ENCODE measurements around the gene HDGFL1.

DNA sequence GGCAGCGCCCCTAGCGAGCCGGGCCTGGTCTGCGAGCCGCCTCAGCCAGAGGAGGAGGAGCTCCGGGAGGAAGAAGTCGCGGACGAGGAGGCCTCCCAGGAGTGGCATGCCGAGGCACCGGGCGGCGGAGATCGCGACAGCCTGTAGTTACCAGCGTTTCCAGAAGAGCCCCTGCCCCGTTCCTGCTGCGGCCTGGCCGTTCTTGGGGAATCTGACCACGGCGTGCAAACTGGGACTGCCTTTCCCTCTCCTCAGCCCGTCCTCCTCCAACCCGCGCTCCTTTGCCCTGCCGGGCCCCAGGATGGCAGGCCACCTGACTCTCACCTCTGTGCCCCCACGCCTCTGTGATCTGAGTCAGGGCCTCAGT is 802 bp downstream of the HDGFL1 start:
- TF ChIP-seq, protein P1, sequence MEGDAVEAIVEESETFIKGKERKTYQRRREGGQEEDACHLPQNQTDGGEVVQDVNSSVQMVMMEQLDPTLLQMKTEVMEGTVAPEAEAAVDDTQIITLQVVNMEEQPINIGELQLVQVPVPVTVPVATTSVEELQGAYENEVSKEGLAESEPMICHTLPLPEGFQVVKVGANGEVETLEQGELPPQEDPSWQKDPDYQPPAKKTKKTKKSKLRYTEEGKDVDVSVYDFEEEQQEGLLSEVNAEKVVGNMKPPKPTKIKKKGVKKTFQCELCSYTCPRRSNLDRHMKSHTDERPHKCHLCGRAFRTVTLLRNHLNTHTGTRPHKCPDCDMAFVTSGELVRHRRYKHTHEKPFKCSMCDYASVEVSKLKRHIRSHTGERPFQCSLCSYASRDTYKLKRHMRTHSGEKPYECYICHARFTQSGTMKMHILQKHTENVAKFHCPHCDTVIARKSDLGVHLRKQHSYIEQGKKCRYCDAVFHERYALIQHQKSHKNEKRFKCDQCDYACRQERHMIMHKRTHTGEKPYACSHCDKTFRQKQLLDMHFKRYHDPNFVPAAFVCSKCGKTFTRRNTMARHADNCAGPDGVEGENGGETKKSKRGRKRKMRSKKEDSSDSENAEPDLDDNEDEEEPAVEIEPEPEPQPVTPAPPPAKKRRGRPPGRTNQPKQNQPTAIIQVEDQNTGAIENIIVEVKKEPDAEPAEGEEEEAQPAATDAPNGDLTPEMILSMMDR (IDR thresholded peaks at IDR 0.05): no peak
- TF ChIP-seq POLR2AphosphoS5 (IDR thresholded peaks at IDR 0.05) (no peak), POLR2A (IDR thresholded peaks at IDR 0.05) (no peak), EP300 (IDR thresholded peaks at IDR 0.05) (no peak)
